Esophagus mucosa (tissue), 1 donor: ENCODE data around the gene PCDHB6. TPM values are rescaled to one million over a fixed set of nuclear protein-coding genes. Genes with fewer than 3 reads are reported as not detected.
"Not testable (repeated sequence)": the region's sequence is repeated elsewhere in the genome, so short reads cannot be mapped to it uniquely, and the experiment has no call there.

Experiments used
- ATAC-seq: fragments of 200-7000 bp; cut with Tn5 transposase; one replicate; pipeline ENCODE4 v1.9.1; 2020
- total RNA-seq: library from RNA; stranded (reverse); gene quantifications from one replicate; pipeline ENCODE4 v1.2.4, GENCODE V29; 2023
- donor health status: DM: yes; HTN: yes; CAD: no.

The PCDHB6 gene
- total RNA-seq, 1 donor from 2014 or later = 0.16 TPM

DNA sequence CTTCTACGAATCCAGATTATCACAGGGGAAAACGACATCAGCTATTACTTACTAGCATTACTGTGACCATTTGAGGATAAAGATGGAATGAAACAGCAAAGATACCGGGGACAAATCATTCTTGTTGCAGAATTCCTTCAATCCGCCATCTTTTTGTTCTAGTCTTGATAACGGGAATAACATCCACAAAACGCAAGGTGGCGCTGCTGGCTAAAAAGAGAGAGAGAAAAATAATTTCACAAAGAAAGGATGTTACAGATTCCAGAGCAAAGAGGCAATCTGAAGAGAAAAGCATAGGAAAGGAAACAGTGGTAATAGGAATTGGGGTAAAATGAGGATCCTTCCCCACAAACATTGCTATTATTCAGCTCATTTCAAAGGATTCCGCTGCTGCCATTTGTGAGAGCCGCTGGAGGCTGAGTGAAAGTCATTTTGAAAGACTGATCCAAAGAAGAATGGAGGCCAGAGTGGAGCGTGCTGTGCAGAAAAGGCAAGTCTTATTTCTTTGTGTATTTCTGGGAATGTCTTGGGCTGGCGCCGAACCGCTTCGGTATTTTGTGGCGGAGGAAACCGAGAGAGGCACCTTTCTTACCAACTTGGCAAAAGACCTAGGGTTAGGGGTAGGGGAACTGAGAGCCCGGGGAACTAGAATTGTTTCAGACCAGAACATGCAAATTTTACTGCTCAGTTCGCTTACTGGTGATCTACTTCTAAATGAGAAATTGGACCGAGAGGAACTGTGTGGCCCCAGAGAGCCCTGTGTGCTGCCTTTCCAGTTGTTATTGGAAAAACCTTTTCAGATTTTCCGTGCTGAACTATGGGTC, 22.7 kb downstream of the PCDHB6 start, which contains the start of gene PCDHB7:
Gene PCDHB7, plus strand, starts transcription at position 264 of the 824 bp plus-strand sequence. Its CDS starts 192 bp downstream, at position 456.
- no peak for ATAC-seq

DNA sequence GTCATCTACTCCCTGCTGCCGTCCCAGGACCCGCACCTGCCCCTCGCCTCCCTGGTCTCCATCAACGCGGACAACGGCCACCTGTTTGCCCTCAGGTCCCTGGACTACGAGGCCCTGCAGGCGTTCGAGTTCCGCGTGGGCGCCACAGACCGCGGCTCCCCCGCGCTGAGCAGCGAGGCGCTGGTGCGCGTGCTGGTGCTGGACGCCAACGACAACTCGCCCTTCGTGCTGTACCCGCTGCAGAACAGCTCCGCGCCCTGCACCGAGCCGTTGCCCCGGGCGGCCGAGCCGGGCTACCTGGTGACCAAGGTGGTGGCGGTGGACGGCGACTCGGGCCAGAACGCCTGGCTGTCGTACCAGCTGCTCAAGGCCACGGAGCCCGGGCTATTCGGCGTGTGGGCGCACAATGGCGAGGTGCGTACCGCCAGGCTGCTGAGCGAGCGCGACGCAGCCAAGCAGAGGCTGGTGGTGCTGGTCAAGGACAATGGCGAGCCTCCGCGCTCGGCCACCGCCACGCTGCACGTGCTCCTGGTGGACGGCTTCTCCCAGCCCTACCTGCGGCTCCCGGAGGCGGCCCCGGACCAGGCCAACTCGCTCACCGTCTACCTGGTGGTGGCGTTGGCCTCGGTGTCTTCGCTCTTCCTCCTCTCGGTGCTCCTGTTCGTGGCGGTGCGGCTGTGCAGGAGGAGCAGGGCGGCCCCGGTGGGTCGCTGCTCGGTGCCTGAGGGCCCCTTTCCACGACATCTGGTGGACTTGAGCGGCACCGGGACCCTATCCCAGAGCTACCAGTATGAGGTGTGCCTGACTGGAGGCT, 24.6 kb downstream of the PCDHB6 start:
- not testable (repeated sequence) for ATAC-seq

DNA sequence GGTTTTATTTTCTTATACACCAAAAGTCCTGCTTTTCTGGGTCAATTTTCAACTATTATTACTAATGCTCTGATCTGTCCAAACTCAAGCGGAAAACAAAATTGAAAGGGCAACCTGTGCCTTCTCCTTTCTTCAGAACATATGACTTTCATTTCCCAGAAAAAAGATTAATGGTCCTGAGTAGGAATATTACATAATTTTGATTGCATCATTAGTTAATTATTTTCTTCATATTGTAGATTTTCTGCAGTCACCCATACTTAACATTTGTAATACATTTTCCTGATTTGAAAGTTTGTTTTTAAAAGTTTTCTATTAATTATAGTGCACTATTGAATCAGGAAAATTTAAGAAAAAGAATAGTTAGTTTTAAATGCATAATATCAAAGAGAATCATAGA, 26.1 kb downstream of the PCDHB6 start:
- ATAC-seq = no peak

DNA sequence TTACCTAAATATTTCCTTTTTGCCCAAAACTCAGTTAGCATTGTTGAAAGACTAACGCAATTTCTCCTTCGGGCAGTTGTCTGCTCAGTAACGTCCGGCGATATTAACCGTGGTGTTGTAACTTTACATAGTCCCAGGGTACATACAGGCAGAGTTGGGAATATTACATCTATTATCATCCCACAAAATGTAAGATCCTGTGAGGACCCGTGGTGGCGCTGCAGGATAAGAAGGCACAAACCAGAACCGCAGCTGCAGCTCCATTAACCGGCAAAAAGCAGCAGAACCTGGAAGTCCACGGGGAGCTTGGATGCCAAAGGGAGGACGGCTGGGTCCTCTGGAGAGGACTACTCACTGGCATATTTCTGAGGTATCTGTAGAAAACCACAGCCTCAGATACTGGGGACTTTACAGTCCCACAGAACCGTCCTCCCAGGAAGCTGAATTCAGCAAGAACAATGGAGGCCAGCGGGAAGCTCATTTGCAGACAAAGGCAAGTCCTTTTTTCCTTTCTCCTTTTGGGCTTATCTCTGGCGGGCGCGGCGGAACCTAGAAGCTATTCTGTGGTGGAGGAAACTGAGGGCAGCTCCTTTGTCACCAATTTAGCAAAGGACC, 27.8 kb downstream of the PCDHB6 start, which contains the start of gene PCDHB8:
Gene PCDHB8, plus strand, starts transcription at position 214 of the 615 bp plus-strand sequence. Its CDS starts 245 bp downstream, at position 459.
- not testable (repeated sequence) for ATAC-seq

DNA sequence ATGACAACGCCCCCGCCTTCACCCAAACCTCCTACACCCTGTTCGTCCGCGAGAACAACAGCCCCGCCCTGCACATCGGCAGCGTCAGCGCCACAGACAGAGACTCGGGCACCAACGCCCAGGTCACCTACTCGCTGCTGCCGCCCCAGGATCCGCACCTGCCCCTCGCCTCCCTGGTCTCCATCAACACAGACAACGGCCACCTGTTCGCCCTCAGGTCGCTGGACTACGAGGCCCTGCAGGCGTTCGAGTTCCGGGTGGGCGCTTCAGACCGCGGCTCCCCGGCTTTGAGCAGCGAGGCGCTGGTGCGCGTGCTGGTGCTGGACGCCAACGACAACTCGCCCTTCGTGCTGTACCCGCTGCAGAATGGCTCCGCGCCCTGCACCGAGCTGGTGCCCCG, 29.5 kb downstream of the PCDHB6 start:
- not testable (repeated sequence) for ATAC-seq

DNA sequence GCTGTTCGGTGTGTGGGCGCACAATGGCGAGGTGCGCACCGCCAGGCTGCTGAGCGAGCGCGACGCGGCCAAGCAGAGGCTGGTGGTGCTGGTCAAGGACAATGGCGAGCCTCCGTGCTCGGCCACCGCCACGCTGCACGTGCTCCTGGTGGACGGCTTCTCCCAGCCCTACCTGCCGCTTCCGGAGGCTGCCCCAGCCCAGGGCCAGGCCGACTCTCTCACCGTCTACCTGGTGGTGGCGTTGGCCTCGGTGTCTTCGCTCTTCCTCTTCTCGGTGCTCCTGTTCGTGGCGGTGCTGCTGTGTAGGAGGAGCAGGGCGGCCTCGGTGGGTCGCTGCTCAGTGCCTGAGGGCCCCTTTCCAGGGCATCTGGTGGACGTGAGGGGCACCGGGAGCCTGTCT, 30.0 kb downstream of the PCDHB6 start:
- not testable (repeated sequence) for ATAC-seq

DNA sequence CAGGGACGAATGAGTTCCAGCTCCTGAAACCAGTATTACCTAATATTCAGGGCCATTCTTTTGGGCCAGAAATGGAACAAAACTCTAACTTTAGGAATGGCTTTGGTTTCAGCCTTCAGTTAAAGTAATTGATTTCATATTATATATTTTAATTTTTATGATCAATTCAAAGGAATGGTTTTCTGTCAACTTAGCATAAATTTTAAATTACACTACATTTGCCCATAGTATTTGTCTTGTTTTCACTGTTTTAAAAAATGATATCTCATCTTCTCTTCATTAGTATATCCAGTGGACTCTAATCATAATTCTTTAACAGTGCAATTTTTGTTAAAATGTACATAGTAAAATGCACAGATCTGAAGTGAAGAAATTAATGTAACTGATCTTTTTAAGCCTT, 30.5 kb downstream of the PCDHB6 start:
- no peak for ATAC-seq

DNA sequence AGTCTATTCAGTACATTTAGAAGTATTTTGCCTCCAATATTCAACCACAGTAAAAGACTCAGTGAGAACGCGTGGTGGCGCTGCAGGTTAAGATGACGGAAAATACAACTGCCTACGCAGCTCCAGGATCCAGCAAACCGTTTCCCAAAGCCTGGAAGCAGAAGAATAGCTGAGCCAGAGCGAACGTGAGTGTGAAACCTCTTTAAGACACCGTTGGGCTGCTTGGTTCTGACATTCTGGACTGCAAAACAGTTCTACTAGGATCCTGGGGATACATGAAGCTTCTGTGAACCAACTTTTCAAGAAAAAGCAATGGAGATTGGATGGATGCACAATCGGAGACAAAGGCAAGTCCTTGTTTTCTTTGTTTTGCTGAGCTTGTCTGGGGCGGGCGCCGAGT, 32.4 kb downstream of the PCDHB6 start, which contains the start of gene PCDHB16:
Gene PCDHB16, plus strand, starts transcription at position 140 of the 400 bp plus-strand sequence. Its CDS starts 173 bp downstream, at position 313.
- no peak for ATAC-seq

DNA sequence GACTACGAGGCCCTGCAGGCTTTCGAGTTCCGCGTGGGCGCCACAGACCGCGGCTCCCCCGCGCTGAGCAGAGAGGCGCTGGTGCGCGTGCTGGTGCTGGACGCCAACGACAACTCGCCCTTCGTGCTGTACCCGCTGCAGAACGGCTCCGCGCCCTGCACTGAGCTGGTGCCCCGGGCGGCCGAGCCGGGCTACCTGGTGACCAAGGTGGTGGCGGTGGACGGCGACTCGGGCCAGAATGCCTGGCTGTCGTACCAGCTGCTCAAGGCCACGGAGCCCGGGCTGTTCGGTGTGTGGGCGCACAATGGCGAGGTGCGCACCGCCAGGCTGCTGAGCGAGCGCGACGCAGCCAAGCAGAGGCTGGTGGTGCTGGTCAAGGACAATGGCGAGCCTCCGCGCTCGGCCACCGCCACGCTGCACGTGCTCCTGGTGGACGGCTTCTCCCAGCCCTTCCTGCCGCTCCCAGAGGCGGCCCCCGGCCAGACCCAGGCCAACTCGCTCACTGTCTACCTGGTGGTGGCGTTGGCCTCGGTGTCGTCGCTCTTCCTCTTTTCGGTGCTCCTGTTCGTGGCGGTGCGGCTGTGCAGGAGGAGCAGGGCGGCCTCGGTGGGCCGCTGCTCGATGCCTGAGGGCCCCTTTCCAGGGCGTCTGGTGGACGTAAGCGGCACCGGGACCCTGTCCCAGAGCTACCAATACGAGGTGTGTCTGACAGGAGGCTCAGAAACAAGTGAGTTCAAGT, 34.4 kb downstream of the PCDHB6 start:
- not testable (repeated sequence) for ATAC-seq

DNA sequence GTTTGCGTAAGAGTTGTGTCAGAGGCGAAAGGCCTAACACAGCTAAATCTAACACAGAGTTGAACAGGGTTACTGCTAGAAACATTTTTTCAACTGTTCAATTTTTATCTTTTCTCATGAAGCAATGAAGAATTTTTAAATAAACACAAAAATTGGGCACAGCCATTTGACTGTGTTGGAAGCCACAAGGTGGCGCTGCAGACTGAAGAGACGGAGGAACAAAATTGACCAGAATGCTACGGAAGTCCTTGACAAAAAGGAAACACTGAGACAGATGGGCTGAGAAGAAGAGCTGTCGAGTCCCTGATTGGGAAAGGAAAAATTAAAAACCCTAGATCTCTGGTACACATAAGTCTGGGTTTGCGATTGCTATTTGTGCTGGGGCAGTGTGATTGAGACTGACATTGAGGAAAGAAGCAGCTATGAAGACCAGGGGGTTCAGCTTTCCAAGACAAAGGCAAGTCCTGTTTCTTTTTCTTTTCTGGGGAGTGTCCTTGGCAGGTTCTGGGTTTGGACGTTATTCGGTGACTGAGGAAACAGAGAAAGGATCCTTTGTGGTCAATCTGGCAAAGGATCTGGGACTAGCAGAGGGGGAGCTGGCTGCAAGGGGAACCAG, 37.1 kb downstream of the PCDHB6 start, which contains the start of gene PCDHB9:
Gene PCDHB9, plus strand, starts transcription at position 265 of the 616 bp plus-strand sequence. Its CDS starts 158 bp downstream, at position 423.
- ATAC-seq = no peak

DNA sequence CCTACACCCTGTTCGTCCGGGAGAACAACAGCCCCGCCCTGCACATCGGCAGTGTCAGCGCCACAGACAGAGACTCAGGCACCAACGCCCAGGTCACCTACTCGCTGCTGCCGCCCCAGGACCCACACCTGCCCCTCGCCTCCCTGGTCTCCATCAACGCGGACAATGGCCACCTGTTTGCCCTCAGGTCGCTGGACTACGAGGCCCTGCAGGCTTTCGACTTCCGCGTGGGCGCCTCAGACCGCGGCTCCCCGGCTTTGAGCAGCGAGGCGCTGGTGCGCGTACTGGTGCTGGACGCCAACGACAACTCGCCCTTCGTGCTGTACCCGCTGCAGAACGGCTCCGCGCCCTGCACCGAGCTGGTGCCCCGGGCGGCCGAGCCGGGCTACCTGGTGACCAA, 38.8 kb downstream of the PCDHB6 start:
- not testable (repeated sequence) for ATAC-seq

DNA sequence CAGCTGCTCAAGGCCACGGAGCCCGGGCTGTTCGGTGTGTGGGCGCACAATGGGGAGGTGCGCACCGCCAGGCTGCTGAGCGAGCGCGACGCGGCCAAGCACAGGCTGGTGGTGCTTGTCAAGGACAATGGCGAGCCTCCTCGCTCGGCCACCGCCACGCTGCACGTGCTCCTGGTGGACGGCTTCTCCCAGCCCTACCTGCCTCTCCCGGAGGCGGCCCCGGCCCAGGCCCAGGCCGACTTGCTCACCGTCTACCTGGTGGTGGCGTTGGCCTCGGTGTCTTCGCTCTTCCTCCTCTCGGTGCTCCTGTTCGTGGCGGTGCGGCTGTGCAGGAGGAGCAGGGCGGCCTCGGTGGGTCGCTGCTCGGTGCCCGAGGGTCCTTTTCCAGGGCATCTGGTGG, 39.3 kb downstream of the PCDHB6 start:
- not testable (repeated sequence) for ATAC-seq

DNA sequence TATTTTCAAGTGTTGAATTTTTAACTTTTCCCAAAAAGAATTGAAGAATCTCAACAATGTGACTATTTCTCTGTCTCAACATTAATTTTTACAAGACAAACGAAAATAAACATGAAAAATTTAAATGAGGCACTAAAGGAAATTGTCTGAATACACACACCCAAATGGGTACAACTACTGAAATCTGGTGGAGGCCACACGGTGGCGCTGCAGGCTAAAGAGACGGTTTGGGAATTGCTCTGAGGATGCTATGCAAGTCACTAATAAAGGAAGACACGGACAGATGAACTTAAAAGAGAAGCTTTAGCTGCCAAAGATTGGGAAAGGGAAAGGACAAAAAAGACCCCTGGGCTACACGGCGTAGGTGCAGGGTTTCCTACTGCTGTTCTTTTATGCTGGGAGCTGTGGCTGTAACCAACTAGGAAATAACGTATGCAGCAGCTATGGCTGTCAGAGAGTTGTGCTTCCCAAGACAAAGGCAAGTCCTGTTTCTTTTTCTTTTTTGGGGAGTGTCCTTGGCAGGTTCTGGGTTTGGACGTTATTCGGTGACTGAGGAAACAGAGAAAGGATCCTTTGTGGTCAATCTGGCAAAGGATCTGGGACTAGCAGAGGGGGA, 42.4 kb downstream of the PCDHB6 start, which contains the start of gene PCDHB10:
Gene PCDHB10, plus strand, starts transcription at position 244 of the 616 bp plus-strand sequence. Its CDS starts 200 bp downstream, at position 444.
- no peak for ATAC-seq

DNA sequence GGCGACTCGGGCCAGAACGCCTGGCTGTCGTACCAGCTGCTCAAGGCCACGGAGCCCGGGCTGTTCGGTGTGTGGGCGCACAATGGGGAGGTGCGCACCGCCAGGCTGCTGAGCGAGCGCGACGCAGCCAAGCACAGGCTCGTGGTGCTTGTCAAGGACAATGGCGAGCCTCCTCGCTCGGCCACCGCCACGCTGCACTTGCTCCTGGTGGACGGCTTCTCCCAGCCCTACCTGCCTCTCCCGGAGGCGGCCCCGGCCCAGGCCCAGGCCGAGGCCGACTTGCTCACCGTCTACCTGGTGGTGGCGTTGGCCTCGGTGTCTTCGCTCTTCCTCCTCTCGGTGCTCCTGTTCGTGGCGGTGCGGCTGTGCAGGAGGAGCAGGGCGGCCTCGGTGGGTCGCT, 44.5 kb downstream of the PCDHB6 start:
- ATAC-seq = not testable (repeated sequence)

DNA sequence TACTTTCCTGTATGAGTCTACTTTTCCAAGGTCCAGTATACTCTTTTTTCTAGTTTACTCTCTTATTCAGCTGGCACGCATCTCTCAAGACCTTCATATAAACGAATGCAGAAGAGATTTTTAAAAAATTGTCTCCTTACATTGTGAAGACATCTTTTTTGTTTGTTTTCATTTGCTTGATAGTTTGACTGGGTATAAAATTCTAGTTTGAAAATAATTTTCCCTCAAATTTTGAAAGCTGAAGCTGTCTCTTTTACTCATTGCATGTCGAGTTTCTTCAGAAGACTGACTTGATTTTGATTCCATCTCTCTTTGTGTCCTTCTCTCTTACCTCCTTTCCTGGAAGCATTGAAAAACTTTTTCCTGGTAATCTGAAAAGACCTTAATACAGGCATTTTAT, 46.5 kb downstream of the PCDHB6 start:
- no peak for ATAC-seq

DNA sequence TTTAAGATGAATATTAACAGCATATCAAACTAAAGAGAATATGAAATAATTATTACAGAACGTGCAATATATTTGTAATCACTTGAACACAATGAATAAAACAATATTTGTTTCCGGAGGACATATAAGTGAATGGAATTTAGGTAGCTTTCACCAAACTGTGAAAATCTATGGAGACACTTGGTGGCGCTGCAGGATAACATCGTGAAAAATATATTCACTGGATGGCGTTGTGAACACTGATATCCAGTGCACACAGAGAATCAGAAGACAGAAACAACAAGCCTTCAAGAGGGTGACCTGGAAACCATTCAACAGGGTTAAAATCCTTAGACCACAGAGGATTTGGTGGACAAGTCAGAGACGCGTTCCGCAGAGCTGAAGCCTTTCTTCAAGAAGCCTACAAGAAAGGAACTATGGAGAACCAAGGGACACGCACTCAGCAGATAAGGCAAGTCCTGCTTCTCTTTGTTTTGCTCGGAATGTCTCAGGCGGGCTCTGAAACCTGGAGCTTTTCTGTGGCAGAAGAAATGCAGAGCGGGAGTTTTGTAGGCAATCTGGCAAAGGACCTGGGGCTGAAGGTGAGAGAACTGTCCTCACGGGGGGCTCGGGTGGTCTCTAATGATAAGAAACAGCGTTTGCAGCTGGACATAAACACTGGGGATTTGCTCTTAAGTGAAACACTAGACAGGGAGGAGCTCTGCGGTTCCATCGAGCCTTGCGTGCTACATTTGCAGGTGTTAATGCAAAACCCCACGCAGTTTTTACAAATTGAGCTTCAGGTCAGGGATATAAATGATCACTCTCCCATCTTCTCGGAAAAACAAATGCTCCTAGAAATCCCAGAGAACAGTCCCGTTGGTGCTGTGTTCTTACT, 49.7 kb downstream of the PCDHB6 start, which contains the start of gene PCDHB11:
Gene PCDHB11, plus strand, starts transcription at position 269 of the 877 bp plus-strand sequence. Its CDS starts 148 bp downstream, at position 417.
- ATAC-seq = no peak

DNA sequence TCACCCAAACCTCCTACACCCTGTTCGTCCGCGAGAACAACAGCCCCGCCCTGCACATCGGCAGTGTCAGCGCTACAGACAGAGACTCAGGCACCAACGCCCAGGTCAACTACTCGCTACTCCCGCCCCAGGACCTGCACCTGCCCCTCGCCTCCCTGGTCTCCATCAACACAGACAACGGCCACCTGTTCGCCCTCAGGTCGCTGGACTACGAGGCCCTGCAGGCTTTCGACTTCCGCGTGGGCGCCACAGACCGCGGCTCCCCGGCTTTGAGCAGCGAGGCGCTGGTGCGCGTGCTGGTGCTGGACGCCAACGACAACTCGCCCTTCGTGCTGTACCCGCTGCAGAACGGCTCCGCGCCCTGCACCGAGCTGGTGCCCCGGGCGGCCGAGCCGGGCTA, 51.3 kb downstream of the PCDHB6 start:
- ATAC-seq = not testable (repeated sequence)

DNA sequence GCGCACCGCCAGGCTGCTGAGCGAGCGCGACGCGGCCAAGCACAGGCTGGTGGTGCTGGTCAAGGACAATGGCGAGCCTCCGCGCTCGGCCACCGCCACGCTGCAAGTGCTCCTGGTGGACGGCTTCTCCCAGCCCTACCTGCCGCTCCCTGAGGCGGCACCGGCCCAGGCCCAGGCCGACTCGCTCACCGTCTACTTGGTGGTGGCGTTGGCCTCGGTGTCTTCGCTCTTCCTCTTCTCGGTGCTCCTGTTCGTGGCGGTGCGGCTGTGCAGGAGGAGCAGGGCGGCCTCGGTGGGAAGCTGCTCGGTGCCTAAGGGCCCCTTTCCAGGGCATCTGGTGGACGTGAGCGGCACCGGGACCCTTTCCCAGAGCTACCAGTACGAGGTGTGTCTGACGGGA, 51.8 kb downstream of the PCDHB6 start:
- not testable (repeated sequence) for ATAC-seq
